Bronchial epithelial cell (primary cell): ENCODE measurements around the gene PIK3R5. TPM values are rescaled to one million over a fixed set of nuclear protein-coding genes. Genes with fewer than 3 reads are reported as not detected.

Experiments
- DNase-seq: peaks from one replicate; pipeline ENCODE4 v3.0.0-alpha.2; 2010; ENCODE audit warnings: low read depth
- FAIRE-seq: peaks from 2 replicates; lab custom pipeline; 2011; peaks lifted over from hg19 to GRCh38; lab: Jason Lieb, UNC
- H3K27me3 ChIP-seq: 2 replicates; pipeline ENCODE4 v1.5.1; 2011; ENCODE audit warnings: low read length; ENCODE audit not compliant: control insufficient read depth, insufficient read depth
- H3K36me3 ChIP-seq: 2 replicates; pipeline ENCODE4 v1.5.1; 2011; ENCODE audit warnings: low read length; ENCODE audit not compliant: control insufficient read depth, insufficient read depth
- H3K4me3 ChIP-seq: 2 replicates; pipeline ENCODE4 v1.5.1; 2011; ENCODE audit warnings: mild to moderate bottlenecking, low read depth, low read length, control low read depth
- CTCF ChIP-seq: IDR thresholded peaks from 2 replicates; pipeline ENCODE4 v1.5.1; 2011; ENCODE audit warnings: mild to moderate bottlenecking, moderate library complexity, low read length, control low read depth, inconsistent platforms; ENCODE audit not compliant: insufficient read depth, severe bottlenecking
- total RNA-seq: library from RNA; depleted of rRNA; stranded (reverse); fragments of >200 nt; gene quantifications from 2 replicates; pipeline ENCODE4 v1.2.1, GENCODE V29; 2014

Gene PIK3R5
- total RNA-seq, 1 donor from 2014 or later, result not detected

- TF ChIP-seq CTCF, result no peak
- Histone ChIP-seq H3K27me3 (no peaks in the 10 kb centered on the region), H3K4me3 (no peak overlapping the region), H3K36me3 (no peaks in the 10 kb centered on the region)
- no peak for DNase-seq
- no peak for FAIRE-seq
Measured at GRCh38 chr17:8979715-8980114, 14.2 kb upstream of the PIK3R5 start.

GRCh38 chr17:8976638-8977037, 11.1 kb upstream of the PIK3R5 start:
- no peak for TF ChIP-seq CTCF
- no peak for FAIRE-seq
- Histone ChIP-seq H3K36me3 (no peaks in the 10 kb centered on the region), H3K27me3 (no peaks in the 10 kb centered on the region), H3K4me3 (no peak overlapping the region)
- no peak for DNase-seq

- FAIRE-seq, result no peak
- no peak for DNase-seq
- TF ChIP-seq CTCF, result no peak
- Histone ChIP-seq H3K36me3 (no peaks in the 10 kb centered on the region), H3K27me3 (no peaks in the 10 kb centered on the region), H3K4me3 (no peak overlapping the region)
Measured at GRCh38 chr17:8975091-8975725, 9.7 kb upstream of the PIK3R5 start.

GRCh38 chr17:8969901-8970300, 4.4 kb upstream of the PIK3R5 start:
- no peak overlapping the region for H3K4me3 ChIP-seq
- no peaks in the 10 kb centered on the region for H3K36me3 ChIP-seq
- DNase-seq (no peak), FAIRE-seq (no peak)
- peaks cover 3% of the 10 kb centered on the region for H3K27me3 ChIP-seq
- no peak for TF ChIP-seq CTCF

- no peaks in the 10 kb centered on the region for H3K36me3 ChIP-seq
- no peak for TF ChIP-seq CTCF
- DNase-seq (no peak), FAIRE-seq (no peak)
- no peak overlapping the region for H3K4me3 ChIP-seq
- H3K27me3 ChIP-seq, result peaks cover 3% of the 10 kb centered on the region
Measured at GRCh38 chr17:8968503-8968902, 3.0 kb upstream of the PIK3R5 start.

GRCh38 chr17:8967861-8968260, 2.4 kb upstream of the PIK3R5 start:
- peaks cover 3% of the 10 kb centered on the region for H3K27me3 ChIP-seq
- TF ChIP-seq CTCF, result no peak

More at GRCh38 chr17:8967861-8968260, 2.4 kb upstream of the PIK3R5 start:
- DNase-seq (no peak), FAIRE-seq (peak; percentile 91)
- no peaks in the 10 kb centered on the region for H3K36me3 ChIP-seq
- H3K4me3 ChIP-seq, result no peak overlapping the region
